OCI-LY3 (cell line): ENCODE results near the gene UPF1.

Experiments
- H2AFZ ChIP-seq: fragments of 200-600, 300-600 bp; shearing (Covaris generic); 2 replicates; pipeline ENCODE4 v1.6.0; 2014; ENCODE audit warnings: antibody characterized with exemption, low read depth, low read length
- H3K27ac ChIP-seq: fragments of 200-600, 300-600 bp; sonication (generic); 2 replicates; pipeline ENCODE4 v1.5.1; 2014; ENCODE audit warnings: mild to moderate bottlenecking, low read length, moderate library complexity, mixed read lengths
- H3K27me3 ChIP-seq: fragments of 200-600, 300-600 bp; sonication (generic); 2 replicates; pipeline ENCODE4 v1.6.1; 2014; ENCODE audit warnings: low read depth, low read length, mixed read lengths
- H3K36me3 ChIP-seq: fragments of 200-600, 300-600 bp; sonication (generic); replicated peaks from 2 replicates; pipeline ENCODE3; 2014; ENCODE audit warnings: low read depth, low read length, mixed read lengths
- H3K4me1 ChIP-seq: fragments of 300-600, 200-600 bp; sonication (generic); 2 replicates; pipeline ENCODE4 v1.6.1; 2014; ENCODE audit warnings: low read length, mixed read lengths
- H3K4me2 ChIP-seq: fragments of 200-600, 300-600 bp; sonication (generic); 2 replicates; pipeline ENCODE4 v1.6.1; 2014; ENCODE audit warnings: low read length, mixed read lengths
- H3K4me3 ChIP-seq: fragments of 300-600, 200-600 bp; sonication (generic); 2 replicates; pipeline ENCODE4 v1.5.1; 2014; ENCODE audit warnings: antibody characterized with exemption, mild to moderate bottlenecking, low read length, moderate library complexity
- H3K79me2 ChIP-seq: fragments of 300-600, 200-600 bp; shearing (Covaris generic); 2 replicates; pipeline ENCODE4 v1.6.1; 2014; ENCODE audit warnings: mild to moderate bottlenecking, low read length, mixed read lengths
- H3K9ac ChIP-seq: fragments of 300-600, 200-600 bp; shearing (Covaris generic); 2 replicates; pipeline ENCODE4 v1.6.0; 2014; ENCODE audit warnings: mild to moderate bottlenecking, low read length, moderate library complexity
- H3K9me3 ChIP-seq: fragments of 200-600, 300-600 bp; shearing (Covaris generic); 2 replicates; pipeline ENCODE4 v1.6.1; 2014; ENCODE audit warnings: low read length, mixed read lengths; ENCODE audit not compliant: insufficient read depth
- H4K20me1 ChIP-seq: fragments of 200-600, 300-600 bp; sonication (generic); 2 replicates; pipeline ENCODE4 v1.6.1; 2016; ENCODE audit warnings: low read length, mixed read lengths; ENCODE audit not compliant: insufficient read depth
- EZH2phosphoT487 ChIP-seq: fragments of 200-600 bp; shearing (Covaris generic); IDR thresholded peaks from 2 replicates; pipeline ENCODE4 v1.6.1; 2018; ENCODE audit warnings: antibody characterized with exemption, mixed run types, low read depth
- TF ChIP-seq, protein P1 (sequence below): fragments of 200-600, 300-600 bp; sonication (generic); IDR thresholded peaks from 2 replicates; pipeline ENCODE4 v1.5.1; 2014; ENCODE audit warnings: antibody characterized with exemption, low read length, low read depth

The UPF1 gene

DNA sequence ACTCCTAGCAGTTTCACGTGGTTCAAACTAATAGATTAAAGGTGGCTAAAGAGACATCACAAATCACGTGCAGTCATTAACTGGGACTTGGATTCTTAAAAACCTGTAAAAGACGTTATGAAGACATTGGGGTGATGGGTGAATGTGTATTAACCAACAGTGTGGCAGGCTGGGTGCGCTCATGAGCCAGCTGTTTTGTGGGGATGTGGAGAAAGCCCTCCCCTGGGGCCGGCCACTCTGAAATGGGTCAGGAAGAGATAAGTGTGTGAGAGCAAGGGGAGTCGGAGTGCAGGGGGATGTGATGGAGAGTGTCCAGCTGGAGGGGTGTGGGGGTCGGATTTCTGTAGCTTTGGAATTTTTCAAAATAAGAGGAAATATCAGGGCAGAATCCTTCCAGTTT, 10.4 kb downstream of the UPF1 start:
- H3K9ac ChIP-seq = no peak overlapping the region
- H3K79me2 ChIP-seq = peaks cover 100% of the 10 kb centered on the region
- no peak overlapping the region for H3K27ac ChIP-seq
- TF ChIP-seq, protein P1, sequence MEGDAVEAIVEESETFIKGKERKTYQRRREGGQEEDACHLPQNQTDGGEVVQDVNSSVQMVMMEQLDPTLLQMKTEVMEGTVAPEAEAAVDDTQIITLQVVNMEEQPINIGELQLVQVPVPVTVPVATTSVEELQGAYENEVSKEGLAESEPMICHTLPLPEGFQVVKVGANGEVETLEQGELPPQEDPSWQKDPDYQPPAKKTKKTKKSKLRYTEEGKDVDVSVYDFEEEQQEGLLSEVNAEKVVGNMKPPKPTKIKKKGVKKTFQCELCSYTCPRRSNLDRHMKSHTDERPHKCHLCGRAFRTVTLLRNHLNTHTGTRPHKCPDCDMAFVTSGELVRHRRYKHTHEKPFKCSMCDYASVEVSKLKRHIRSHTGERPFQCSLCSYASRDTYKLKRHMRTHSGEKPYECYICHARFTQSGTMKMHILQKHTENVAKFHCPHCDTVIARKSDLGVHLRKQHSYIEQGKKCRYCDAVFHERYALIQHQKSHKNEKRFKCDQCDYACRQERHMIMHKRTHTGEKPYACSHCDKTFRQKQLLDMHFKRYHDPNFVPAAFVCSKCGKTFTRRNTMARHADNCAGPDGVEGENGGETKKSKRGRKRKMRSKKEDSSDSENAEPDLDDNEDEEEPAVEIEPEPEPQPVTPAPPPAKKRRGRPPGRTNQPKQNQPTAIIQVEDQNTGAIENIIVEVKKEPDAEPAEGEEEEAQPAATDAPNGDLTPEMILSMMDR = no peak
- TF ChIP-seq EZH2phosphoT487 = no peak
- no peak overlapping the region for H3K4me2 ChIP-seq
- H3K27me3 ChIP-seq = no peaks in the 10 kb centered on the region
- H3K9me3 ChIP-seq = no peaks in the 10 kb centered on the region
- no peak overlapping the region for H2AFZ ChIP-seq
- H3K4me1 ChIP-seq = peaks cover 4% of the 10 kb centered on the region; the same call in 1 of the 2 replicates
- H4K20me1 ChIP-seq = peaks cover 99% of the 10 kb centered on the region
- H3K36me3 ChIP-seq = peaks cover 36% of the 10 kb centered on the region
- no peak overlapping the region for H3K4me3 ChIP-seq

DNA sequence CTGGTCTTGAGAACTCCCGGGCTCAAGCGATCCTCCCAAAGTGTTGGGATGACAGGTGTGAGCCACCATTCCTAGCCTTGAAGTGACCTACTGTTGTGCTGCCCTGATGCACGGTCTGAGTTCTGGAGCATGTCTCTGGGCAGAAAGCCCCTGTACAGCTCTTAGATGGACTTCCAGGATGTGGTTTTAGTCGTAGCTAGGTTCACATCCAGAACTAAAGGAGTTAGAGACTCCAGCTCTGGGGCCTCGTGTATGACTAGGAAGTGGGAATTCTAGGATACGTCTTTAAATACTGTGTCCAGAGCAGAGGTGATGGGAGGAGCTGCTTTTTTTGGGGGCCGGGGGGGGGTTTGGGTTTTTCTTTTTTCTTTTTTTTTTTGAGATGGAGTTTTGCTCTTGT, 12.2 kb downstream of the UPF1 start:
- H3K4me1 ChIP-seq = peaks cover 18% of the 10 kb centered on the region
- H3K27ac ChIP-seq = no peak overlapping the region
- TF ChIP-seq EZH2phosphoT487 = no peak
- TF ChIP-seq, protein P1 = no peak
- H3K79me2 ChIP-seq = peaks cover 100% of the 10 kb centered on the region
- H4K20me1 ChIP-seq = peaks cover 100% of the 10 kb centered on the region
- no peak overlapping the region for H3K4me2 ChIP-seq
- no peak overlapping the region for H3K9ac ChIP-seq
- H2AFZ ChIP-seq = no peak overlapping the region
- no peak overlapping the region for H3K4me3 ChIP-seq
- H3K36me3 ChIP-seq = peaks cover 38% of the 10 kb centered on the region
- no peaks in the 10 kb centered on the region for H3K27me3 ChIP-seq
- H3K9me3 ChIP-seq = no peaks in the 10 kb centered on the region

DNA sequence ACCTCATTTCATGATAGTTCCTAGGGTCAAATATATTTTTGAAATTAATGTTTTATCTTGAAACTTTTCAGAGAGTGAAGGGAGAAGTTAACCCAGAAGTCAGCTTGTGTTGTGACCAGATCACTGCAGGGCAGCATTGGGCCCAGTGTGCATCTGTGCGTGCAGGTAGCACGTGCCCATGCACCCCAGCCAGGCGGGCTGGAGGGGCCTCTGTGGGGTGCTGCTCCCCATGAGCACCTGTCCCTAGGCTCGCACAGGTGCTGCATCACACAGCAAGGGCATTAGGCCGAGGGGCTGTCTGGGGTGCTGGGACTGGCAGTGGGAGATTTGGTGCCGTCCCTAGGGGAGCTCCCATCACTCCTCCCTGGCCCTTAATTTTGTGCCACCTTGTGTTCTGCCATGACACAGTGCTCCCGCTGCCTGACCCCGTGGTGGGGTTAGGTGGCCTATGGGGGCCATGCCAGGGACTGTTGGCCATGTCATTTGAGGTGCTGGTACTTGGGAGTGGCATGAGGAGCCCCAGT, 13.1 kb downstream of the UPF1 start:
- TF ChIP-seq, protein P1 = no peak
- no peak for TF ChIP-seq EZH2phosphoT487
- no peak overlapping the region for H3K27ac ChIP-seq
- no peak overlapping the region for H3K9ac ChIP-seq
- peaks cover 41% of the 10 kb centered on the region for H3K36me3 ChIP-seq
- no peaks in the 10 kb centered on the region for H3K9me3 ChIP-seq
- H2AFZ ChIP-seq = no peak overlapping the region
- H3K27me3 ChIP-seq = no peaks in the 10 kb centered on the region
- H3K4me1 ChIP-seq = peaks cover 27% of the 10 kb centered on the region
- H3K4me2 ChIP-seq = no peak overlapping the region
- H3K4me3 ChIP-seq = no peak overlapping the region
- H4K20me1 ChIP-seq = peaks cover 100% of the 10 kb centered on the region
- H3K79me2 ChIP-seq = peaks cover 100% of the 10 kb centered on the region

DNA sequence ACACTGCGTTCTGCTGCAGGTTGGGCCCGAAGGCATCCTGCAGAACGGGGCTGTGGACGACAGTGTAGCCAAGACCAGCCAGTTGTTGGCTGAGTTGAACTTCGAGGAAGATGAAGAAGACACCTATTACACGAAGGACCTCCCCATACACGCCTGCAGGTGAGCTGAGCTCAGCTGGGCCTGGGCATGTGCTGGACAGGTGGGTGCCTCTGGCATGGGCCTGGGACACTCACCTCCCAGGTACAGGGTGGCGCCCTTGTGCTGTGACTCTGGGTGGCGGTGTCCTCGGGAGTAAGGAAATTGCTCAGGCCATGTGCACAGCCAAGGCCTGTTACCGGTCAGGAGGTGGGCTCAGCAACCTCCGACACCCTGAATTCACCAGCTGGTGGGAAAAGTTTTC, 14.2 kb downstream of the UPF1 start:
- no peak overlapping the region for H3K9ac ChIP-seq
- peaks cover 50% of the 10 kb centered on the region for H3K36me3 ChIP-seq

More for the DNA sequence above, 14.2 kb downstream of the UPF1 start:
- H3K27ac ChIP-seq = no peak overlapping the region
- no peaks in the 10 kb centered on the region for H3K27me3 ChIP-seq
- H4K20me1 ChIP-seq = peaks cover 100% of the 10 kb centered on the region
- peaks cover 32% of the 10 kb centered on the region for H3K4me1 ChIP-seq
- no peaks in the 10 kb centered on the region for H3K9me3 ChIP-seq
- no peak overlapping the region for H3K4me3 ChIP-seq
- no peak overlapping the region for H3K4me2 ChIP-seq
- TF ChIP-seq EZH2phosphoT487 = no peak
- TF ChIP-seq, protein P1 = no peak
- peaks cover 100% of the 10 kb centered on the region for H3K79me2 ChIP-seq
- H2AFZ ChIP-seq = no peak overlapping the region
